SK-N-SH (cell line): ENCODE data around the gene SLC13A2. TPM values are rescaled to one million over a fixed set of nuclear protein-coding genes. Genes with fewer than 3 reads are reported as not detected.

Source experiments
- CTCF ChIA-PET: fragments of 300-600, 350-600 bp; formaldehyde crosslinking; extraction: SDS; loops from one replicate; lab custom pipeline; 2021; lab: Yijun Ruan, JAX
- POLR2A ChIA-PET: fragments of 350-600 bp; sonication (Branson Sonifier 250); formaldehyde crosslinking; extraction: SDS; loops from one replicate; lab custom pipeline; 2020; ENCODE audit warnings: antibody characterized with exemption, inconsistent platforms; lab: Yijun Ruan, JAX
- DNase-seq: peaks from one replicate; pipeline ENCODE4 v3.0.0; 2012
- H2AFZ ChIP-seq: fragments of 200-600 bp; sonication (generic); 2 replicates; pipeline ENCODE4 v1.8.1; 2016; ENCODE audit warnings: antibody characterized with exemption, mild to moderate bottlenecking, low read depth
- H3F3A ChIP-seq: fragments of 200-600 bp; sonication (generic); replicated peaks from 2 replicates; pipeline ENCODE3; 2016; ENCODE audit warnings: antibody characterized with exemption, mild to moderate bottlenecking; ENCODE audit not compliant: insufficient read depth
- H3K27ac ChIP-seq, 2 experiments: fragments of 200-500 bp in 1 of 2; fragments of 200-600 bp in 1 of 2; sonication (Bioruptor generic) in 1 of 2; sonication (generic), shearing (Covaris generic) in 1 of 2; 2 replicates each; pipeline versions ENCODE4 v1.5.1 to v1.6.1; 2014 to 2016; ENCODE audit warnings: low read depth in 2 of 2, inconsistent platforms in 1 of 2, low read length in 1 of 2, mild to moderate bottlenecking in 1 of 2, mixed read lengths in 1 of 2
- H3K27me3 ChIP-seq: fragments of 200-600 bp; sonication (generic), shearing (Covaris generic); 2 replicates; pipeline ENCODE4 v1.6.1; 2016; ENCODE audit warnings: mixed run types; ENCODE audit not compliant: insufficient read depth
- H3K36me3 ChIP-seq, 2 experiments: fragments of 200-500 bp in 1 of 2; fragments of 200-600 bp in 1 of 2; sonication (Bioruptor generic) in 1 of 2; sonication (generic) in 1 of 2; replicated peaks in 1 of 2; 2 replicates each; pipeline versions ENCODE3 to v1.5.1; 2014 to 2016; ENCODE audit warnings: low read length in 1 of 2, mild to moderate bottlenecking in 1 of 2; ENCODE audit not compliant: insufficient read depth in 2 of 2, control insufficient read depth in 1 of 2
- H3K4me1 ChIP-seq, 2 experiments: fragments of 200-500 bp in 1 of 2; fragments of 200-600 bp in 1 of 2; sonication (Bioruptor generic) in 1 of 2; sonication (generic), shearing (Covaris generic) in 1 of 2; 2 replicates each; pipeline versions ENCODE4 v1.5.1 to v1.6.1; 2014 to 2016; ENCODE audit warnings: low read depth in 1 of 2, low read length in 1 of 2, mixed run types in 1 of 2; ENCODE audit not compliant: insufficient read depth in 2 of 2, control insufficient read depth in 1 of 2
- H3K4me2 ChIP-seq: fragments of 200-600 bp; sonication (generic), shearing (Covaris generic); 2 replicates; pipeline ENCODE4 v1.6.1; 2017; ENCODE audit warnings: mixed run types
- H3K4me3 ChIP-seq, 2 experiments: fragments of 200-500 bp in 1 of 2; fragments of 200-600 bp in 1 of 2; sonication (Bioruptor generic) in 1 of 2; sonication (generic), shearing (Covaris generic) in 1 of 2; 2 replicates each; pipeline versions ENCODE4 v1.5.1 to v1.8.1; 2014 to 2016; ENCODE audit warnings: low read depth in 2 of 2, inconsistent platforms in 1 of 2, low read length in 1 of 2, mild to moderate bottlenecking in 1 of 2, mixed read lengths in 1 of 2, moderate library complexity in 1 of 2
- H3K79me2 ChIP-seq: fragments of 200-600 bp; sonication (generic); 2 replicates; pipeline ENCODE4 v1.8.1; 2017; ENCODE audit warnings: mild to moderate bottlenecking; ENCODE audit not compliant: insufficient read depth
- H3K9ac ChIP-seq: fragments of 200-600 bp; sonication (generic); 2 replicates; pipeline ENCODE4 v1.6.1; 2017; ENCODE audit warnings: mixed run types
- H3K9me2 ChIP-seq: fragments of 200-600 bp; sonication (generic); 2 replicates; pipeline ENCODE4 v1.6.1; 2017; ENCODE audit warnings: mixed run types
- H3K9me3 ChIP-seq: fragments of 200-600 bp; sonication (generic); 2 replicates; pipeline ENCODE4 v1.6.1; 2017; ENCODE audit warnings: mixed run types, mild to moderate bottlenecking, moderate library complexity
- H4K20me1 ChIP-seq: fragments of 200-600 bp; sonication (generic); 2 replicates; pipeline ENCODE4 v1.6.1; 2017; ENCODE audit warnings: mild to moderate bottlenecking, mixed run types; ENCODE audit not compliant: insufficient read depth
- CTCF ChIP-seq: fragments of 200-600 bp; sonication (generic); IDR thresholded peaks from 2 replicates; pipeline ENCODE4 v1.6.1; 2017; ENCODE audit warnings: antibody characterized with exemption, mild to moderate bottlenecking, moderate library complexity
- GABPA ChIP-seq: IDR thresholded peaks from 2 replicates; pipeline ENCODE4 v1.4.0; 2012; ENCODE audit warnings: low read depth, mild to moderate bottlenecking
- JUND ChIP-seq: IDR thresholded peaks from 2 replicates; pipeline ENCODE4 v1.4.0; 2012
- MAX ChIP-seq: IDR thresholded peaks from 2 replicates; pipeline ENCODE4 v1.4.0; 2012; ENCODE audit warnings: low read depth
- RCOR1 ChIP-seq: fragments of 150-350 bp; IDR thresholded peaks from 2 replicates; pipeline ENCODE4 v1.6.1; 2017; ENCODE audit warnings: antibody characterized with exemption, low read length
- RFX5 ChIP-seq: IDR thresholded peaks from 2 replicates; pipeline ENCODE4 v1.6.1; 2012; ENCODE audit warnings: mild to moderate bottlenecking, improper control_type of control experiment, low read length
- WGBS: methylation state at CpG from one replicate; pipeline ENCODE4 v1.1.6; 2017; ENCODE audit warnings: low lambda C conversion rate; 5-methylcytosine and 5-hydroxymethylcytosine counted together
- polyA plus RNA-seq, 3 experiments: library from polyadenylated mRNA; depleted of rRNA; stranded (reverse); fragments of >200 nt; gene quantifications; 2 replicates each; pipeline ENCODE4 v1.2.3, GENCODE V29; 2012
- TF ChIP-seq, protein P1 (sequence below): IDR thresholded peaks from 2 replicates; pipeline ENCODE4 v1.4.0; 2012; ENCODE audit warnings: low read depth, borderline replicate concordance
- TF ChIP-seq, protein P2 (sequence below): IDR thresholded peaks from 2 replicates; pipeline ENCODE4 v1.6.1; 2012; ENCODE audit warnings: mild to moderate bottlenecking, low read depth, low read length, moderate library complexity

SLC13A2 gene
- polyA plus RNA-seq, 1 of the 3 experiments (the other 2 are of a cell fraction): not detected

GRCh38 chr17:28506763-28507487 is 33.5 kb downstream of the SLC13A2 start:
- Histone ChIP-seq H3K9me2 (no peaks in the 10 kb centered on the region), H3F3A (no peaks in the 10 kb centered on the region), H3K4me3 (no peak overlapping the region), H3K4me2 (no peak overlapping the region), H3K79me2 (no peaks in the 10 kb centered on the region), H3K27ac (no peak overlapping the region), H4K20me1 (no peaks in the 10 kb centered on the region), H2AFZ (no peak overlapping the region), H3K9me3 (no peaks in the 10 kb centered on the region), H3K4me1 (no peaks in the 10 kb centered on the region), H3K9ac (no peak overlapping the region), H3K36me3 (no peaks in the 10 kb centered on the region), H3K27me3 (peaks cover 19% of the 10 kb centered on the region)
- no peak for TF ChIP-seq RCOR1
- no peak for TF ChIP-seq JUND
- TF ChIP-seq GABPA: no peak
- TF ChIP-seq, protein P1, sequence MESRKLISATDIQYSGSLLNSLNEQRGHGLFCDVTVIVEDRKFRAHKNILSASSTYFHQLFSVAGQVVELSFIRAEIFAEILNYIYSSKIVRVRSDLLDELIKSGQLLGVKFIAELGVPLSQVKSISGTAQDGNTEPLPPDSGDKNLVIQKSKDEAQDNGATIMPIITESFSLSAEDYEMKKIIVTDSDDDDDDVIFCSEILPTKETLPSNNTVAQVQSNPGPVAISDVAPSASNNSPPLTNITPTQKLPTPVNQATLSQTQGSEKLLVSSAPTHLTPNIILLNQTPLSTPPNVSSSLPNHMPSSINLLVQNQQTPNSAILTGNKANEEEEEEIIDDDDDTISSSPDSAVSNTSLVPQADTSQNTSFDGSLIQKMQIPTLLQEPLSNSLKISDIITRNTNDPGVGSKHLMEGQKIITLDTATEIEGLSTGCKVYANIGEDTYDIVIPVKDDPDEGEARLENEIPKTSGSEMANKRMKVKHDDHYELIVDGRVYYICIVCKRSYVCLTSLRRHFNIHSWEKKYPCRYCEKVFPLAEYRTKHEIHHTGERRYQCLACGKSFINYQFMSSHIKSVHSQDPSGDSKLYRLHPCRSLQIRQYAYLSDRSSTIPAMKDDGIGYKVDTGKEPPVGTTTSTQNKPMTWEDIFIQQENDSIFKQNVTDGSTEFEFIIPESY: no peak
- TF ChIP-seq, protein P2, sequence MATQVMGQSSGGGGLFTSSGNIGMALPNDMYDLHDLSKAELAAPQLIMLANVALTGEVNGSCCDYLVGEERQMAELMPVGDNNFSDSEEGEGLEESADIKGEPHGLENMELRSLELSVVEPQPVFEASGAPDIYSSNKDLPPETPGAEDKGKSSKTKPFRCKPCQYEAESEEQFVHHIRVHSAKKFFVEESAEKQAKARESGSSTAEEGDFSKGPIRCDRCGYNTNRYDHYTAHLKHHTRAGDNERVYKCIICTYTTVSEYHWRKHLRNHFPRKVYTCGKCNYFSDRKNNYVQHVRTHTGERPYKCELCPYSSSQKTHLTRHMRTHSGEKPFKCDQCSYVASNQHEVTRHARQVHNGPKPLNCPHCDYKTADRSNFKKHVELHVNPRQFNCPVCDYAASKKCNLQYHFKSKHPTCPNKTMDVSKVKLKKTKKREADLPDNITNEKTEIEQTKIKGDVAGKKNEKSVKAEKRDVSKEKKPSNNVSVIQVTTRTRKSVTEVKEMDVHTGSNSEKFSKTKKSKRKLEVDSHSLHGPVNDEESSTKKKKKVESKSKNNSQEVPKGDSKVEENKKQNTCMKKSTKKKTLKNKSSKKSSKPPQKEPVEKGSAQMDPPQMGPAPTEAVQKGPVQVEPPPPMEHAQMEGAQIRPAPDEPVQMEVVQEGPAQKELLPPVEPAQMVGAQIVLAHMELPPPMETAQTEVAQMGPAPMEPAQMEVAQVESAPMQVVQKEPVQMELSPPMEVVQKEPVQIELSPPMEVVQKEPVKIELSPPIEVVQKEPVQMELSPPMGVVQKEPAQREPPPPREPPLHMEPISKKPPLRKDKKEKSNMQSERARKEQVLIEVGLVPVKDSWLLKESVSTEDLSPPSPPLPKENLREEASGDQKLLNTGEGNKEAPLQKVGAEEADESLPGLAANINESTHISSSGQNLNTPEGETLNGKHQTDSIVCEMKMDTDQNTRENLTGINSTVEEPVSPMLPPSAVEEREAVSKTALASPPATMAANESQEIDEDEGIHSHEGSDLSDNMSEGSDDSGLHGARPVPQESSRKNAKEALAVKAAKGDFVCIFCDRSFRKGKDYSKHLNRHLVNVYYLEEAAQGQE: no peak
- no peak for TF ChIP-seq MAX
- TF ChIP-seq RFX5: no peak
- TF ChIP-seq CTCF: no peak
- WGBS: 47% methylated on average over 13 of the region's 14 CpGs
- CTCF ChIA-PET: interaction anchor here (1.3 to 2.9 kb wide), 3 partner anchors 12 to 40 kb away, joined by 3 to 13 read pairs (median 6); no protein-coding TSS in a partner anchor
- POLR2A ChIA-PET: no interaction called here
- DNase-seq: no peak
